Kasumi-1 (cell line): ENCODE measurements around the gene CCNI.
"Not testable (repeated sequence)": the region's sequence is repeated elsewhere in the genome, so short reads cannot be mapped to it uniquely, and the experiment has no call there.

ENCODE experiments used
- DNase-seq, 2 experiments: peaks; one replicate each; lab custom pipeline; 2025; lab: John Stamatoyannopoulos, UW

Gene CCNI

GRCh38 chr4:77082886-77083608 is 7.3 kb upstream of the CCNI start:
- no peak for DNase-seq

GRCh38 chr4:77080806-77081205 is 5.0 kb upstream of the CCNI start:
- DNase-seq = peak; percentile 58 to 62

- DNase-seq = no peak
Measured at GRCh38 chr4:77079281-77079680, 3.5 kb upstream of the CCNI start.

GRCh38 chr4:77078401-77078800 is 2.6 kb upstream of the CCNI start:
- no peak for DNase-seq

- DNase-seq = peak in 1 of 2 experiments; percentile 32
Measured at GRCh38 chr4:77076889-77077635, 1.3 kb upstream of the CCNI start.

- peak; percentile 70 to 72 for DNase-seq
Measured at GRCh38 chr4:77074981-77075855, 571 bp downstream of the CCNI start.

- DNase-seq = no peak
Measured at GRCh38 chr4:77074381-77074831, 1.4 kb downstream of the CCNI start.

- peak; percentile 19 to 29 for DNase-seq
Measured at GRCh38 chr4:77073981-77074380, 1.8 kb downstream of the CCNI start.

- peak; percentile 59 to 65 for DNase-seq
Measured at GRCh38 chr4:77073106-77073809, 2.5 kb downstream of the CCNI start.

- DNase-seq = no peak
Measured at GRCh38 chr4:77072195-77072753, 3.5 kb downstream of the CCNI start.

- DNase-seq = not testable (repeated sequence)
Measured at GRCh38 chr4:77069514-77069913, 6.3 kb downstream of the CCNI start.

- no peak for DNase-seq
Measured at GRCh38 chr4:77065382-77065781, 10.4 kb downstream of the CCNI start.

- no peak for DNase-seq
Measured at GRCh38 chr4:77062856-77063255, 12.9 kb downstream of the CCNI start.

GRCh38 chr4:77052352-77052751 is 23.4 kb downstream of the CCNI start:
- peak; percentile 35 to 83 for DNase-seq

- no peak for DNase-seq
Measured at GRCh38 chr4:77050962-77051361, 24.8 kb downstream of the CCNI start.

- peak; percentile 67 to 68 for DNase-seq
Measured at GRCh38 chr4:77047037-77047436, 28.8 kb downstream of the CCNI start.

GRCh38 chr4:77045490-77045889 is 30.3 kb downstream of the CCNI start:
- peak; percentile 24 to 32 for DNase-seq

GRCh38 chr4:77044461-77045150 is 31.2 kb downstream of the CCNI start:
- DNase-seq = peak; percentile 55 to 62

- DNase-seq = no peak
Measured at GRCh38 chr4:77043507-77044136, 32.2 kb downstream of the CCNI start.
